ENCODE measurements around the gene UBE3D.

- TF ChIP-seq ZFX (IDR thresholded peaks at IDR 0.05) (no peak), CTCF (conservative IDR thresholded peaks at IDR 0.05) (no peak)
Observed at GRCh38 chr6:83098589-83098988, 32.9 kb upstream of the UBE3D start.
